Body of pancreas (tissue), 4 donors: ENCODE results near the gene DNAJB8. TPM values are rescaled to one million over a fixed set of nuclear protein-coding genes. Genes with fewer than 3 reads are reported as not detected.

Experiments used
- ATAC-seq: fragments of 150-250 bp; one replicate; pipeline ENCODE4 v1.9.1; 2016
- DNase-seq, 4 donors: peaks; one replicate each; pipeline ENCODE4 v3.0.0-alpha.2; 2019
- H3K27ac ChIP-seq, 4 donors: fragments of 200-600 bp; sonication (generic); 1 replicate in 3 of 4; 2 replicates in 1 of 4; pipeline versions ENCODE4 v1.5.1 to v1.6.1; 2016 to 2019; ENCODE audit warnings: mild to moderate bottlenecking in 1 of 4, mixed read lengths in 1 of 4, moderate library complexity in 1 of 4
- H3K27me3 ChIP-seq, 2 donors: fragments of 200-600 bp; sonication (generic); one replicate each; pipeline ENCODE4 v1.6.0; 2016; ENCODE audit warnings: mild to moderate bottlenecking in 1 of 2
- H3K36me3 ChIP-seq, 2 donors: fragments of 200-600 bp; sonication (generic); replicated peaks in 1 of 2; 2 replicates each; pipeline ENCODE4 v1.5.1; 2016; ENCODE audit warnings: low read depth in 2 of 2; ENCODE audit not compliant: insufficient read depth in 1 of 2
- H3K4me1 ChIP-seq: fragments of 200-600 bp; sonication (generic); one replicate; pipeline ENCODE4 v1.6.0; 2016
- H3K4me3 ChIP-seq, 2 donors: fragments of 200-600 bp; sonication (generic); 1 replicate in 1 of 2; 2 replicates in 1 of 2; pipeline ENCODE4 v1.5.1; 2016 to 2019
- H3K9me3 ChIP-seq, 3 donors: fragments of 200-600 bp; sonication (generic); 1 replicate in 2 of 3; 2 replicates in 1 of 3; pipeline ENCODE4 v1.5.1; 2016
- CTCF ChIP-seq, 7 experiments: fragments of 450-650 bp in 4 of 7; fragments of 200-600 bp in 3 of 7; sonication (generic) in 3 of 7; IDR thresholded peaks; one replicate each; pipeline ENCODE4 v1.5.1; 2016 to 2019; ENCODE audit warnings: antibody characterized with exemption in 7 of 7
- POLR2A ChIP-seq, 3 donors: fragments of 450-650 bp; IDR thresholded peaks; one replicate each; pipeline ENCODE4 v1.6.1; 2016; ENCODE audit warnings: antibody characterized with exemption in 3 of 3, mild to moderate bottlenecking in 2 of 3
- WGBS, 2 donors: methylation state at CpG; one replicate each; pipeline ENCODE4 v1.1.5; 2017; 5-methylcytosine and 5-hydroxymethylcytosine counted together
- intact Hi-C: fragments of 100-400 bp; cut with DNase I; formaldehyde crosslinking; loops from one replicate; pipeline ENCODE4 v1.15.1; 2023
- total RNA-seq, 2 donors: library from RNA; depleted of rRNA; stranded (reverse); fragments of >200 nt; gene quantifications; one replicate each; pipeline ENCODE4 v1.1.0, GENCODE V29; 2016

The DNAJB8 gene
- total RNA-seq, 2 donors from 2014 or later: not detected

GRCh38 chr3:128463354-128463753, 3.3 kb downstream of the DNAJB8 start:
- TF ChIP-seq CTCF (IDR thresholded peaks at IDR 0.05): no peak
- TF ChIP-seq POLR2A (IDR thresholded peaks at IDR 0.05): no peak
- H3K4me1 ChIP-seq: no peaks in the 10 kb centered on the region
- intact Hi-C loops: no loop called here
- H3K9me3 ChIP-seq: no peaks in the 10 kb centered on the region
- H3K27me3 ChIP-seq: no peaks in the 10 kb centered on the region
- ATAC-seq (peak; percentile 30), DNase-seq (no peak)
- 57 to 100% methylated on average over 1 to 10 of the region's 11 CpGs for WGBS, 2 donors
- H3K4me3 ChIP-seq: no peak overlapping the region
- H3K27ac ChIP-seq: no peak overlapping the region
- no peaks in the 10 kb centered on the region for H3K36me3 ChIP-seq

- no peak for DNase-seq
- Histone ChIP-seq H3K36me3 (no peaks in the 10 kb centered on the region), H3K9me3 (no peaks in the 10 kb centered on the region), H3K4me1 (no peaks in the 10 kb centered on the region), H3K27ac (no peak overlapping the region), H3K4me3 (no peak overlapping the region), H3K27me3 (no peaks in the 10 kb centered on the region)
- no peak for ATAC-seq
- intact Hi-C loops: no loop called here
- no peak for TF ChIP-seq CTCF (IDR thresholded peaks at IDR 0.05)
- no peak for TF ChIP-seq POLR2A (IDR thresholded peaks at IDR 0.05)
- WGBS, 2 donors: 96% methylated on average over 19 to 20 of the region's 20 CpGs
These were observed 3.8 kb downstream of the DNAJB8 start for GRCh38 chr3:128462931-128463330.

GRCh38 chr3:128462341-128462910, 4.3 kb downstream of the DNAJB8 start:
- H3K27ac ChIP-seq: no peak overlapping the region
- TF ChIP-seq POLR2A (IDR thresholded peaks at IDR 0.05): no peak
- TF ChIP-seq CTCF (IDR thresholded peaks at IDR 0.05): no peak
- intact Hi-C loops: no loop called here
- H3K4me1 ChIP-seq: no peaks in the 10 kb centered on the region
- 93 to 94% methylated on average over 23 of the region's 23 CpGs for WGBS, 2 donors
- ATAC-seq (no peak), DNase-seq (no peak)
- no peak overlapping the region for H3K4me3 ChIP-seq
- no peaks in the 10 kb centered on the region for H3K36me3 ChIP-seq
- no peaks in the 10 kb centered on the region for H3K27me3 ChIP-seq
- H3K9me3 ChIP-seq: no peaks in the 10 kb centered on the region

GRCh38 chr3:128461731-128462130, 5.0 kb downstream of the DNAJB8 start:
- H3K4me3 ChIP-seq: no peak overlapping the region
- no peaks in the 10 kb centered on the region for H3K36me3 ChIP-seq
- H3K27me3 ChIP-seq: no peaks in the 10 kb centered on the region
- intact Hi-C loops: no loop called here
- no peak overlapping the region for H3K27ac ChIP-seq
- no peaks in the 10 kb centered on the region for H3K9me3 ChIP-seq
- DNase-seq (no peak), ATAC-seq (no peak)
- WGBS, 2 donors: 77 to 86% methylated on average over 9 to 12 of the region's 12 CpGs
- no peaks in the 10 kb centered on the region for H3K4me1 ChIP-seq
- no peak for TF ChIP-seq POLR2A (IDR thresholded peaks at IDR 0.05)
- TF ChIP-seq CTCF (IDR thresholded peaks at IDR 0.05): no peak

GRCh38 chr3:128459461-128459820, 7.2 kb downstream of the DNAJB8 start:
- no peak overlapping the region for H3K27ac ChIP-seq
- H3K4me1 ChIP-seq: no peaks in the 10 kb centered on the region
- H3K4me3 ChIP-seq: no peak overlapping the region
- H3K36me3 ChIP-seq: no peaks in the 10 kb centered on the region
- DNase-seq (no peak), ATAC-seq (no peak)
- no peaks in the 10 kb centered on the region for H3K27me3 ChIP-seq
- no peak for TF ChIP-seq CTCF (IDR thresholded peaks at IDR 0.05)
- TF ChIP-seq POLR2A (IDR thresholded peaks at IDR 0.05): no peak
- 85 to 97% methylated on average over 6 to 9 of the region's 9 CpGs for WGBS, 2 donors
- no peaks in the 10 kb centered on the region for H3K9me3 ChIP-seq
- intact Hi-C loops: no loop called here
